ENCODE results near the gene PIGL. TPM values are rescaled to one million over a fixed set of nuclear protein-coding genes. Genes with fewer than 3 reads are reported as not detected.

Gene PIGL
- polyA plus RNA-seq, 2 donors: 13.3 to 21.5 TPM

DNA sequence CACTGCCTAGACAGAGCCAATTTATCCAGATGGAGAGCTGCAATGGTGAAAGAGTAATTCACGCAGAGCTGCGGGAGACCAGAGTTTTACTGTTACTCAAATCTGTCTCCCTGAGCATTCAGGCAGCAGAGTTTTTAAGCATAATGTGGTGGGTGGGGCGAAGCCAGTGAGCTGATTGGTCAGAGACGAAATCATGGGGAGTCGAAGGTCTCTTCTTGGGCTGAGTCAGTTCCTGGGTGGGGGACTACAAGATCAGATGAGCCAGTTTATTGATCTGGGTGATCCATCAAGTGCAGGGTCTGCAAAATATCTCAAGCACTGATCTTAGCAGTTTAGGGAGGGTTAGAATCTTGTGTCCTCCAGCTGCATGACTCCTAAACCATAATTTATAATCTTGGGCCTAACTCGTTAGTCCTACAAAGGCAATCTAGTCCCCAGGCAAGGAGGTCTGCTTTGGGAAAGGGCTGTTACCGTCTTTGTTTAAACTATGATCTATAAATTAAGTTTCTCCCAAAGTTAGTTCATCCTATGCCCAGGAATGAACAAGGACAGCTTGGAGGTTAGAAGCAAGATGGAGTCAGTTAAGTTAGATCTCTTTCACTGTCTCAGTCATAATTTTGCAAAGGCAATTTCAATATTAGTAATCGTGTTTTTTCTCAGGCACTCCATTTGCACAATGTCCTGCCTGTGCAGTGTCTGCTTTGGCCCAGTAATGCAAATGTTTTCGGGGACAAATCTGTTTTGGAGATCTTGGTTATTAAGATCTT, 27.0 kb downstream of the PIGL start:
- Histone ChIP-seq H3K4me1 (ENCODE audit: control insufficient read depth in 2 of 2, insufficient read depth in 2 of 2, low read length in 1 of 2) (no peaks in the 10 kb centered on the region), H3K4me3 (ENCODE audit: low read depth in 1 of 2, low read length in 2 of 2) (no peak overlapping the region), H3K9me3 (ENCODE audit: control insufficient read depth in 2 of 2, insufficient read depth in 1 of 2, low read depth in 1 of 2, low read length in 1 of 2) (no peaks in the 10 kb centered on the region), H3K27ac (ENCODE audit: low read depth in 2 of 2, low read length in 1 of 2) (no peak overlapping the region), H3K27me3 (ENCODE audit: control insufficient read depth in 1 of 2, insufficient read depth in 2 of 2, low read length in 2 of 2) (no peaks in the 10 kb centered on the region), H3K36me3 (ENCODE audit: control insufficient read depth in 2 of 2, insufficient read depth in 2 of 2, low read length in 1 of 2) (no peaks in the 10 kb centered on the region)
- 78 to 85% methylated on average over 9 of the region's 9 CpGs for WGBS, 2 donors

DNA sequence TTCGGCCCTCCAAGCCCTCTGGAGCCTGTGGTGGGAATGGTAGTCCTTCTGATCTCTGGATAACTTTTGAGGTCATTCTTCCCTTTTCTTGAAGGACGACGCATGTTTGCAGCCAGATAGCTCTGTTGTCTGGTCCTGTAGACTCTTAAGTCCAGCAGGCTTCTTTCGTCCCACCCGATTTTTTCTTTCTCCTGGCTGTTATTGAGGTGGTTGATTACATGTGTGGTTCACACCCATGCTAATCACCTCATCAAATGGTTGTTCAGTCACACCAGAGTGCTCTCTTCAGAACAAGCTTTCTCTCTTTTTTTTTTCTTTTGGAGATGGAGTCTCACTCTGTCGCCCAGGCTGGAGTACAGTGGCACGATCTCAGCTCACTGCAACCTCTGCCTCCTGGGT, 30.6 kb downstream of the PIGL start:
- no peaks in the 10 kb centered on the region for H3K9me3 ChIP-seq (ENCODE audit: control insufficient read depth in 2 of 2, insufficient read depth in 1 of 2, low read depth in 1 of 2, low read length in 1 of 2)
- no peaks in the 10 kb centered on the region for H3K4me1 ChIP-seq (ENCODE audit: control insufficient read depth in 2 of 2, insufficient read depth in 2 of 2, low read length in 1 of 2)
- H3K36me3 ChIP-seq (ENCODE audit: control insufficient read depth in 2 of 2, insufficient read depth in 2 of 2, low read length in 1 of 2): peaks cover 0 to 2% of the 10 kb centered on the region in 2 donors
- 84 to 96% methylated on average over 7 of the region's 7 CpGs for WGBS, 2 donors
- no peak overlapping the region for H3K4me3 ChIP-seq (ENCODE audit: low read depth in 1 of 2, low read length in 2 of 2)
- no peak overlapping the region for H3K27ac ChIP-seq (ENCODE audit: low read depth in 2 of 2, low read length in 1 of 2)
- no peaks in the 10 kb centered on the region for H3K27me3 ChIP-seq (ENCODE audit: control insufficient read depth in 1 of 2, insufficient read depth in 2 of 2, low read length in 2 of 2)

- Histone ChIP-seq H3K4me3 (ENCODE audit: low read depth in 1 of 2, low read length in 2 of 2) (no peak overlapping the region), H3K27me3 (ENCODE audit: control insufficient read depth in 1 of 2, insufficient read depth in 2 of 2, low read length in 2 of 2) (no peaks in the 10 kb centered on the region), H3K36me3 (ENCODE audit: control insufficient read depth in 2 of 2, insufficient read depth in 2 of 2, low read length in 1 of 2) (peaks cover 0 to 2% of the 10 kb centered on the region in 2 donors), H3K9me3 (ENCODE audit: control insufficient read depth in 2 of 2, insufficient read depth in 1 of 2, low read depth in 1 of 2, low read length in 1 of 2) (no peaks in the 10 kb centered on the region), H3K27ac (ENCODE audit: low read depth in 2 of 2, low read length in 1 of 2) (no peak overlapping the region), H3K4me1 (ENCODE audit: control insufficient read depth in 2 of 2, insufficient read depth in 2 of 2, low read length in 1 of 2) (peaks cover 0 to 1% of the 10 kb centered on the region in 2 donors)
- WGBS, 2 donors: 71 to 91% methylated on average over 1 of the region's 1 CpG
These were observed 33.6 kb downstream of the PIGL start for GRCh38 chr17:16250635-16251034.

DNA sequence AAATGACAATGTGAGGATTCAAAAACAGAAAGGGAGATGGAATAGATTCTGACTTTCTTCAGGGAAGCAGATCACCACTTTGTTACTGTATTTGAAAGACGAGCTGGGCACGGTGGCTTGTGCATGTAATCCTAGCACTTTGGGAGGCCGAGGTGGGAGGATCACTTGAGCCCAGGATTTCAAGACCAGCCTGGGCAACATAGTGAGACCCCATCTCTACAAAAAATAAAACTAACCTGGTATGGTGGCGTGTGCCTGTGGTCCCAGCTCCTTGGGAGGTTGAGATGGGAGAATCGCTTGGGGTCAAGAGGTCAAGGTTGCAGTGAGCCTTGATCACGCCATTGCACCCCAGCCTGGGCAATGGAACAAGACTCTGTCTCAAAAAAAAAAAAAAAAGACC, 34.0 kb downstream of the PIGL start:
- no peaks in the 10 kb centered on the region for H3K27me3 ChIP-seq (ENCODE audit: control insufficient read depth in 1 of 2, insufficient read depth in 2 of 2, low read length in 2 of 2)
- H3K36me3 ChIP-seq (ENCODE audit: control insufficient read depth in 2 of 2, insufficient read depth in 2 of 2, low read length in 1 of 2): peaks cover 0 to 2% of the 10 kb centered on the region in 2 donors
- H3K27ac ChIP-seq (ENCODE audit: low read depth in 2 of 2, low read length in 1 of 2): no peak overlapping the region
- WGBS, 2 donors: 88 to 94% methylated on average over 6 of the region's 6 CpGs
- peaks cover 0 to 2% of the 10 kb centered on the region in 2 donors for H3K4me1 ChIP-seq (ENCODE audit: control insufficient read depth in 2 of 2, insufficient read depth in 2 of 2, low read length in 1 of 2)
- no peak overlapping the region for H3K4me3 ChIP-seq (ENCODE audit: low read depth in 1 of 2, low read length in 2 of 2)
- no peaks in the 10 kb centered on the region for H3K9me3 ChIP-seq (ENCODE audit: control insufficient read depth in 2 of 2, insufficient read depth in 1 of 2, low read depth in 1 of 2, low read length in 1 of 2)

DNA sequence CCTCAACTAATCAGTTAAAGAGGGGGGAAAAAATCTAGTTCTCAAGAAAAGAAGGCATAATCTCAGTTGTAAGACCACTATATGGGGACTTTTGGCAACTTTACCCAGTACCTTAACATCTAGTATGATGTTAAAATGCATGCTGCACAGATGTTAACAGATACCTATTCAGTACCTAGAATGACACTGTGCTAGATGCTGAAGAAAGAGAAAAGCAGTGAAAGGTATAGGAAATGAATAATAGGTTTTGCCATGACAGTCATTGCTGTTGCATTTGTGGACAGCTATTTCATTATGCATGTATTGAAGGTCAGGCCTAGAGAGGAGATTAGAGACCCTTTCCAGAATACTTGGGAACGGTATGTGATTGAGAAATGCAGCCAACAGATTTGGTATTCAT, 34.5 kb downstream of the PIGL start:
- Histone ChIP-seq H3K4me3 (ENCODE audit: low read depth in 1 of 2, low read length in 2 of 2) (no peak overlapping the region), H3K36me3 (ENCODE audit: control insufficient read depth in 2 of 2, insufficient read depth in 2 of 2, low read length in 1 of 2) (peaks cover 0 to 2% of the 10 kb centered on the region in 2 donors), H3K27ac (ENCODE audit: low read depth in 2 of 2, low read length in 1 of 2) (no peak overlapping the region), H3K27me3 (ENCODE audit: control insufficient read depth in 1 of 2, insufficient read depth in 2 of 2, low read length in 2 of 2) (no peaks in the 10 kb centered on the region), H3K4me1 (ENCODE audit: control insufficient read depth in 2 of 2, insufficient read depth in 2 of 2, low read length in 1 of 2) (peaks cover 0 to 2% of the 10 kb centered on the region in 2 donors), H3K9me3 (ENCODE audit: control insufficient read depth in 2 of 2, insufficient read depth in 1 of 2, low read depth in 1 of 2, low read length in 1 of 2) (no peaks in the 10 kb centered on the region)
- WGBS, 2 donors: 89 to 98% methylated on average over 1 of the region's 1 CpG

DNA sequence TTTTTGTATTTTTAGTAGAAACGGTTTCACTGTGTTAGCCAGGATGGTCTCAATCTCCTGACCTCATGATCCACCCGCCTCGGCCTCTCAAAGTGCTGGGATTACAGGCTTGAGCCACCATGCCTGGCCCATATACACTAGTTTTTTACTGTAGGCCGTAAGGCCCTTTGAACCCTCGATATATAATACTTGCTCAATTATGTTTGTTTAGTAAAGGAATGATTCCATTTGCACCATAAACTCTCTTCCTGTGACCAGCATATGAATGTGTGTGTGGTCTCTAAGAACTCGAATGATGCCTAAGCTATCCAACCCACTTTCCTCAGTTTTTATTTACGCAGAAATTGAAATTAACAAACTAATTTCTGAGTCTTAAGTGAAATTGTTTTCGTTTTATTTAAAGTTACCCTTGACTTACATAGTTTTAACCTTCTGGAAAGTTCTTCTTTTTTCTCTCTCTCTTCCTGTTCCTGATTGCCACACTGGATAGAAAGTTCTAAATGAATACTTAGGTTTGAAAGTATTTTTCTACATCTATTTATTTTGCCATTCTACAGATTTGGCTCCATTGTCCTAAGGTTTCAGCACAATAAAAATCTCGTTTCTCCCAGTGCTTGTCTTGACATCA, 37.9 kb downstream of the PIGL start:
- H3K27ac ChIP-seq (ENCODE audit: low read depth in 2 of 2, low read length in 1 of 2): no peak overlapping the region
- H3K9me3 ChIP-seq (ENCODE audit: control insufficient read depth in 2 of 2, insufficient read depth in 1 of 2, low read depth in 1 of 2, low read length in 1 of 2): no peaks in the 10 kb centered on the region

DNA sequence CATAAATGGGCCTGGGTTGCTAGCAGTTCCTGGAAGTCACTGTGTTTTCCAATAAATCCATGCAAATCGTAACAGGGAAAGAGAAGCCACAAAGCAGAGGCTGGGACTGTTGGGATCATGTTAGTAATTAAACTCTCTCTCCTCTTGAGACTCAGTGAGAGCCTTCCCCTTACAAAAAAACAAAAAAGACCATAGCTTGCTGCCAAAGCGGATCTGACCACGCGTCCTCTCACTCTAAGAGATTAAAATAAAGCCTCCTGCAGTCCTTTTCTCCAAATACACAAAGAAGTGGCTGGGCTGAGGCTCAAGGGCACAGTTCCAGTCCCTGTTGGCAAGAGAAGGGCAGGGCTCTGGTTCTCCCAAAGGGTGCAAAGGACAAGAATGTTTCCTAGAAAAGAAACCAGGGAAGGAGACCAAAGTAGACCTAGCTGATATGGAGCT, 38.5 kb downstream of the PIGL start:
- Histone ChIP-seq H3K36me3 (ENCODE audit: control insufficient read depth in 2 of 2, insufficient read depth in 2 of 2, low read length in 1 of 2) (peaks cover 0 to 5% of the 10 kb centered on the region in 2 donors), H3K4me3 (ENCODE audit: low read depth in 1 of 2, low read length in 2 of 2) (no peak overlapping the region), H3K9me3 (ENCODE audit: control insufficient read depth in 2 of 2, insufficient read depth in 1 of 2, low read depth in 1 of 2, low read length in 1 of 2) (no peaks in the 10 kb centered on the region), H3K27ac (ENCODE audit: low read depth in 2 of 2, low read length in 1 of 2) (peak overlapping the region in 1 of 2 donors; percentile 18), H3K4me1 (ENCODE audit: control insufficient read depth in 2 of 2, insufficient read depth in 2 of 2, low read length in 1 of 2) (peaks cover 0 to 2% of the 10 kb centered on the region in 2 donors), H3K27me3 (ENCODE audit: control insufficient read depth in 1 of 2, insufficient read depth in 2 of 2, low read length in 2 of 2) (no peaks in the 10 kb centered on the region)
- 14 to 25% methylated on average over 4 of the region's 4 CpGs for WGBS, 2 donors

More for the DNA sequence above, 37.9 kb downstream of the PIGL start:
- no peaks in the 10 kb centered on the region for H3K27me3 ChIP-seq (ENCODE audit: control insufficient read depth in 1 of 2, insufficient read depth in 2 of 2, low read length in 2 of 2)
- no peak overlapping the region for H3K4me3 ChIP-seq (ENCODE audit: low read depth in 1 of 2, low read length in 2 of 2)
- H3K4me1 ChIP-seq (ENCODE audit: control insufficient read depth in 2 of 2, insufficient read depth in 2 of 2, low read length in 1 of 2): peaks cover 0 to 2% of the 10 kb centered on the region in 2 donors
- WGBS, 2 donors: 72 to 82% methylated on average over 9 of the region's 9 CpGs
- peaks cover 0 to 1% of the 10 kb centered on the region in 2 donors for H3K36me3 ChIP-seq (ENCODE audit: control insufficient read depth in 2 of 2, insufficient read depth in 2 of 2, low read length in 1 of 2)

- Histone ChIP-seq H3K27ac (ENCODE audit: low read depth in 2 of 2, low read length in 1 of 2) (no peak overlapping the region), H3K4me1 (ENCODE audit: control insufficient read depth in 2 of 2, insufficient read depth in 2 of 2, low read length in 1 of 2) (peaks cover 0 to 2% of the 10 kb centered on the region in 2 donors), H3K36me3 (ENCODE audit: control insufficient read depth in 2 of 2, insufficient read depth in 2 of 2, low read length in 1 of 2) (peaks cover 0 to 6% of the 10 kb centered on the region in 2 donors), H3K9me3 (ENCODE audit: control insufficient read depth in 2 of 2, insufficient read depth in 1 of 2, low read depth in 1 of 2, low read length in 1 of 2) (no peaks in the 10 kb centered on the region), H3K4me3 (ENCODE audit: low read depth in 1 of 2, low read length in 2 of 2) (no peak overlapping the region), H3K27me3 (ENCODE audit: control insufficient read depth in 1 of 2, insufficient read depth in 2 of 2, low read length in 2 of 2) (no peaks in the 10 kb centered on the region)
- WGBS, 2 donors: 85 to 100% methylated on average over 1 of the region's 1 CpG
These were observed 41.9 kb downstream of the PIGL start for GRCh38 chr17:16258901-16259300.

DNA sequence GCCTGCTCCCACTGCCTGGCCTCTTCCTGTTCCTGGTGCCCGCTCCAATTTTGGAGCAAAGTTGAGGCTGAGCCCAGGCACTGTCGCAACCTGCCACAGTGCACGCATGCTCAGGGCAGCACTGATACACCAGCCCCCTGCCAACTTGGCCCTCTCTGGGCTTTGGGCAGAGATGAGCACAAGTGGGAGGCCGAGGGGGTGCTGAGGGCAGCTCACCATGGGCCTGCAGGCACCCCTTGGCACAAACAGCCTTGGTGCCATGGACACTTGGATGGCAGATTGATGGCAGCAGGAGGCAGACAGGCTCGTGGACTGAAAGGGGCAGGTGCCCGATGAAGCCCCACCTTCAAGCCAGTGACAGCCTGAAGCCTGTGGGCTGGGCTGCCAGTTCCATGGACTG, 42.9 kb downstream of the PIGL start:
- H3K27ac ChIP-seq (ENCODE audit: low read depth in 2 of 2, low read length in 1 of 2): no peak overlapping the region
- H3K4me3 ChIP-seq (ENCODE audit: low read depth in 1 of 2, low read length in 2 of 2): no peak overlapping the region
- H3K9me3 ChIP-seq (ENCODE audit: control insufficient read depth in 2 of 2, insufficient read depth in 1 of 2, low read depth in 1 of 2, low read length in 1 of 2): no peaks in the 10 kb centered on the region
- 95 to 98% methylated on average over 6 of the region's 6 CpGs for WGBS, 2 donors
- peaks cover 0 to 6% of the 10 kb centered on the region in 2 donors for H3K36me3 ChIP-seq (ENCODE audit: control insufficient read depth in 2 of 2, insufficient read depth in 2 of 2, low read length in 1 of 2)
- H3K27me3 ChIP-seq (ENCODE audit: control insufficient read depth in 1 of 2, insufficient read depth in 2 of 2, low read length in 2 of 2): no peaks in the 10 kb centered on the region
- peaks cover 0 to 2% of the 10 kb centered on the region in 2 donors for H3K4me1 ChIP-seq (ENCODE audit: control insufficient read depth in 2 of 2, insufficient read depth in 2 of 2, low read length in 1 of 2)
